GM18508 (cell line): ENCODE data around the gene GPR37L1.

ENCODE experiments used
- ATAC-seq: cut with Tn5 transposase; IDR thresholded peaks from one replicate; pipeline ENCODE4 v1.9.1; 2021; ENCODE audit warnings: moderate number of reproducible peaks; ENCODE audit not compliant: insufficient read depth, unreplicated experiment

Gene GPR37L1

DNA sequence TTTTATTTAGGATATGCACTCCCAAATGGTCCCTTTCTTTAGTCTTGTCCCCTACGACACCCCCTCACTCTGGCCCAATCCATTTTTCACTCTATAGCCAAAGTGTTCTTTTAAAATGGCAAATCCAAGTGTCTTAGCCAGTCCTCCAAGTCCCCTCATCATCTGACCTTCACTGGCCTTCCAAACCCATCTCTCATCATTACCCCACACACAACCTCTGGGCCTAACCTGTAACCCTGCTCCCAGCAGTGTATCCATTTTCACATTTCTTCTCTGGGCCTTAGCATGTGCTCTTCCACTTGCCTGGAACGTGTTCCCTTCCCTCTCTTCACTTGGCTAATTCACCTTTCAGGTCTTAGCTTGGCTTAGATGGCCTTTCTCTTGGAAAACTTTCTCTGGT lies 28.3 kb downstream of the GPR37L1 start:
- ATAC-seq: no peak

DNA sequence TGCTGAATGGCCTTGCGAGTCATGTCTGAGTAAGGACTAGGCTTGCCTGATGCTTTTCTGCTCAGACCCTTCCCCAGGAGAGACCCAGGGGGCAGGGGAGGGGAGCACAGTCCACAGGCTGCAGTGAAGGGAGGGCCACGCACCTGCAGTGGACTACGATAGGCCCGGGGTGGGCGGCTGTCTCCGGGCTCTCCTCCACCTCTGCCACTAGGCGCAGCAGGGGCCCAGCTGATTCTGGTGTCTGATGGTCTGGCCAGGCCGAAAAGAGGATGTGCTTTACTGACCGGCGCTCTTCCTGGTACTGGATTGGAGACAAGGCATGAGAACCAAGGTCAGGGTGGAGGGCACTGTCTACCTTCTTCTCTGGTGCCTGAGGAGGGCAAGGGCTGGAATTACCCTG lies 29.7 kb downstream of the GPR37L1 start:
- no peak for ATAC-seq

DNA sequence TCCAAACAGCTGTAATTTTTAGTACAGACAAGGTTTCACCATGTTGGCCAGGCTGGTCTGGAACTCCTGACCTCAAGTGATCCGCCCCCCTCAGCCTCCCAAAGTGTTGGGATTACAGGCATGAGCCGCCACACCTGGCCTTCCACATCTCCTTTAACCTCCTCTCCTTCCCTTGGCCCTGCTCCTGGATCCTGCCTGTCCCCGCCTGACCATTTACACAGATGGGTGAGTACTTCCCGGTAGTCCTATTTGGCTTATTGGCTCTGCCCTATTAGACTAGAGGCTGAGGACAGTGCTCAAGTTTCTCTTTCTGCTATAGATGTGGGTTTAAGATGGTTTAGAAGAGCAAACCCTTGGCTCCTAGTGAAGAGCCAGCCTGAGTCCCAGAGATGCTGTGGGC lies 30.6 kb downstream of the GPR37L1 start:
- no peak for ATAC-seq

DNA sequence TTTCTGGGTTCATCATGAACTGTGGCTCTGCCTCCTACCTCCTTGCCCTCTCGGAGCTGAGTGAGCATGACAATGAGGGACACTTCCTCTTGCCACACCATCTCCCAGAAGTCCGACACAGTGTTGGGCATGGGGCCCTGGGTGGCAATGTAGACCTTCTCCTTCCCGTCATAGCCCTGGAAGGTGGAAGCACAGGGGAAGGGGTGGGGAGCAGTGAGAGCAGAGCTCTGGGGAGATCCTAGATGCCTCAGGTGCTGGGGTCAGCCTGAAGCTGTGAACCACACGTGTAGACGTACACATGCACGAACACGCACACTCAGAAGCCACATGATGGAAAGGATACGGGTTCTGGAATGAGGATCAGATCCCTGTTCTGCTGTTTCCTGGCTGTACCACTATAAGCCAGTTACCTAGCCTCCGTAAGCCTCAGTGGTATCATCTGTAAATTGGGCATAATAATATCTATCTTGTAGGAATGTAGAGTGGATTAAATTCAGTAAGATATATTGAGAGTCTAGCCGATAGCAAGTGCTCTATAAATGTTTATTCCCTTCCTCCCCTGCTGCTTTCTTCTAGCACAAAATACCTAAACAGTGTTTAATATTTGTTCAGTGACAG lies 31.5 kb downstream of the GPR37L1 start:
- no peak for ATAC-seq

DNA sequence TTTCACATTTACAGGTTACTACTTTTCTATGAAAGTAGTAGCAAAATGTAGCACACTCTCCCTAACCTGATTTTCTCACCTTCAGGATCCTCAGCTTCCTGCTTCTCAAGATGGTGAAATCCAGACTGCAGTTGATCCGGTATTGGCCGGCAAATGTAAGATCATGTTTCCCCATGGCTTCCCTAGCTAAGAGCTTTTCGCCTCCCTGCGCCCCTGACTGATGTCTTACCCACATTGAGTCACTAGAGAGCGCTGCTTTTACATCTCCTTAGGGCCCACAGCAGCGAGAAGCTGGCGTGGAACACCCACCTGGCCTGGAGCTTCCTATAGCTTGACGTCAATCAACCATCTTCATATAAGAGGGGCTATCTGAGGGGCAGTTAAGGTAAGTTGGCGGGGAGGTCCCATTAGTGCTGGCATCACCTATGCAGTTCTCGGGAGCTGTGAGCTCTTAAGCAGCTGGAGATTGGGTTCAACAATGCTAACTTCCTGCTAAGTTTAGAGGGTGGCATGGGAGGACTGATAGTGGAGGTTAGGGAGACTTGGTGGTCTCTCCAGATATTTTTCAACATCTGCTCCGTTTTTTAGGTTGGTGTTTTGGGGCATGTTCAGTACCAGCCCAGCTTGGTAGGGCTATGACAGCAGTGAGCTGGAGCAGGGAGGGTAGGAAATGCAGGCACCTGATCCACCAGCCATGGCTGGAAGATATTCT lies 32.2 kb downstream of the GPR37L1 start:
- no peak for ATAC-seq

DNA sequence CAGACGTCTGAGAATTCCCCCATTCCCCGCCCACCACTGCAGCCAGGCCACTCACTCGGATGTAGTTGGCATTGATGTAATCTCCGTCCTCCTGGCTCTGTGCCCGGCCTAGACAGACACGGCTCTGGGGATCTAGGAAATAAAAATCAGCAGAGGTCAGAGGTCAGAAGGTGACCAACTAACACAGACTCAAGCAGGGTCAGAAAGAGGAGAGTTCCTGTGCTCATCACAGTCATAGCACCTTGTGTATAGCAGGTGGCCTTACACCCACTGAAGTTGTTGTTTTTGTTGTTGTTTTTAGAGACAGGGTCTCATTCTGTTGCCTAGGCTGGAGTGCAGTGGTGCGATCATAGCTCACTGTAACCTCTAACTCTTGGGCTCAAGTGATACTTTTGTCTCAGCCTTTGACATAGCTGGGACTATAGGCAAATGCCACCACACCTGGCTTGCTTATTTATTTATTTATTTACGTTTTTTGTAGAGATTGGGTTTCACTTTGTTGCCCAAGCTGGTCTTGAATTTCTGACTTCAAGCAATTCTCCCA lies 32.8 kb downstream of the GPR37L1 start:
- no peak for ATAC-seq

DNA sequence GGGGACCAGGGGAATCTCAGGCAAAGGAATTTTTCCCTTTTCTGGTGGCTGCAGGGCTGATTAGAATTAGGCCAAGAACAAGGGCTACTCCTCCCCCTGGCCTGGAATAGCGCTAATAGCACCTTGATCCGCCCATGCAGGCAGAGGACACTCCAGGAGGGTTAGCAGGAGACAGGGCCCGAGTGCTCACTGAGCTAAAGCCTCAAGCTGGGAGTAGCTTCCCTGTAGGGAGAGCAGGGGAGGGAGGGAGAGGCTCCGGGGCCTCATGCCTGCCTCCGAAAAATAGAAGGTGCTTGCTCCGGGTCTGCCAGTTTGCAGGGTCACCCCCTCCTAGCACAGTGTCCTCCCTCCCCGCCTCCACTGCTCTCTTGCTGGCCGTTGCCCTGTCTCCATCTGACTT lies 33.9 kb downstream of the GPR37L1 start:
- no peak for ATAC-seq

DNA sequence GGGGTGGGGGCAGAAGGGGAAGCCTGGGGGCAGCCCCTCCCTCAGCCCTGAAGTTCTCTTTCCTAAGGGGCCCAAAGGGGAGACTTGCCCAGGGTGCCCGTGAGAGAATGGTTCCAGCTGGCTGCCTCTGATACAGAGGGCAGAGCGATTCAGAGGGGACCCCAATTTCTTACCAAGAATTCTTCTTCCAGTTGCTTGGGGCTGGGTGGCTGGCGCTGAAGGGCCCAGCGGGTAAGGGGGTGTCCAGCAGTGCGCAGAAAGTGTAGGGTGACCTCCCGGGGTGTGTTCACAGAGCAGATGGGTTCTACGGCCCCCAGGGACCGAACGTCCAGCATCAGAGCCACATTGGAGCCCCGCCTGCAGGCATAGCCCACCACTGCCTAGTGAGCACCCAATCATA lies 35.2 kb downstream of the GPR37L1 start:
- ATAC-seq: no peak

DNA sequence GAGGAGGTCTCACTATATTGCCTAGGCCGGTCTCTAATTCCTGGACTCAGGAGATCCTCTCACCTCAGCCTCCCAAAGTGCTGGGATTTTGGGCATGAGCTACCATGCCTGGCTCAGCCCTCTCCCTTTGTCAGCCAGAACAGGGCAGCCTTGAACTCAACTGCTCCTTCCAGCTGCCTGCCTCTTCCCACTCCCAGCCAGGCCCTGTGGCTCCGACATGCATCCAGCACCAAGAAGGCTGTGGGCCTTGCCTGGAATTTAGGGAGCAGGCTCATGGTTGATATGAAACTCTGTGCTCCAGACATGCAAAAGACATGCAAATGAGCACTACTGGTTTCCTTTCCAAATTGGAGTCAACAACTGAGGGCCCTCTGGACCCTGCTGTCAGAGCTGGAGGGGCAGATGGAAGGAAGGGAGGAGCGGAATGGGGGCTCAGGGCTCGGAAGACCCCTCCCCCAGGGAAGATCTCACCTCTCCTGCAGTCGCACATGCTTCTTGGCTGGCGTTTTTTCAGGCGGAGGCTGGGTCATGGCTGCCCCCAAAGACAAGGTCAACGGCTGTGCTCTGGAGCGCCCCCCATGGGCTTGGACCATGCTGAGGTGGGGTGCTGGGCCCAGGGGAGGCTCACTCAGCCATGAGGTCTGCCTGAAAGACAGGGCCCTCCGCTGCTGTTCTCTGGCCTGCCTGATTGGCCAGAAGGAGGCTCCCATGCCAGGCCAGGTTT lies 36.3 kb downstream of the GPR37L1 start:
- no peak for ATAC-seq

DNA sequence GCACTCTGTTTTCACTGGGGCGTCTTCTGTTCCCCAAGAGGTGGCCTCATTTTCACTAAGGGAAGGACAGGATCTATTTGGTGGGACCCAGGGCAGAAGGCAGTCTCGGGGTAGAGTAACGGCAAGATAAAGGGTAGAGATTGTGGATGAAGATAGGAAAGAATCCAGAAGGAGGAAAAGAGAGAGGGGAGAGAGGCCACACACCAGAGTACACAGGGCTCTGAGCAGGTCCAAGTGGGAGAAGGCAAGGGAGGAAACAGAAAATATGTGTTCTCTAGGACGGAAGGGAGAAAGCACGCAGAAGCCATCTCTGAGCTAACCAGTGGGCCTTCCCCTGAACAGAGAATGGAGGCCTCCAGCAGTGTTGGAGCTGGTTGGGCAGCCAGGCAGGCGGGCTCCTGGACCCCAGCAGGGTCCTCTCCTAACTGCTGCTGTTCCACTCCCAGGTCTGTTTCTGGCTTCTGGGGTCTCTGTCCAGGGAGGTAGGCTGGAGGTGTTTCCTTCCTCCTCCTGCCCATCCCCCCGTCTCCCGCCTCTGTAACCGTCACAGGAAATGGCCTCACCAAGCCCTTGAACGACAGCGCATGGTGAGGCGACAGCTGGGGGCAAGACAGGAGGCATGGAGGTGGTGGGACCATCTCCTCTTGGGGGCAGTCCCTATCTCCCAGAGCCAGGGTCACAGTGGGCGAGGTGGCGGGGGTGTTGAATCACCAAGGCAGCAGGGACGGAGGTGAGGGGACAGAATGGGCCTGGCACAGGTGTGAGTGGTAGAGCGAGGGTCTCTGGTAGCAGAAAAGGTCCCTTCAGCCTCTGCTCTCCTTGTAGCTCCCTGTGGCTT lies 37.0 kb downstream of the GPR37L1 start:
- no peak for ATAC-seq

DNA sequence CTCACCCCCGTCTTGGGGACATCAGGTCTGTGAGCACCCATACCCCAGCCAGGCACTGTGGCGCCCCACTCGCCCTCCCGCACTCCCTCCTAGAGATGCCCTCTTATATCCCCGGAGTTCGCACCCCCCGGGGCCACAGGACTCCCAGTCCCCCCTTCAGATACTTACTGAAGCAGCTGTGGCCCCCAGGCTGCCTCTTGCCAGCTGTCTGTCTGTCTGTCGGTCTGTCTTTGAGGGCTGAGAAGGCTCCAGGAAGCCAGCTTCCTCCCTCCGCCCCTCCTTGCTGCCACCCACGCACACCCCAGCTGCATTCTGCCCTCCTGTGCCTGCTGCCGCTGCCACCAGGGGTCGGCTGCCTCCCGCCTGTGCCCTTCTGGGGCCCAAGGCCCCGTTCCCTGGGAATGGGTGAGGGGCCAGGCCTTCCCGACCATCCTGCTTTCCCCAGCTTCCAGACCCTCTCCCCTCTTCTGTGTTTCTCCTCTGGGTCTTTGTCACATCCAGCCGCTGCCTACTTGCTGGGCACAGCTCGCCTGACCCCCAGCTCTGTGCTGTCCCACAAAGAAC lies 37.7 kb downstream of the GPR37L1 start, which contains the start of gene PTPN7:
TSS of gene PTPN7 (minus strand) at position 226 of the 564 bp plus-strand sequence. CDS start 1,200 bp downstream, outside the sequence.
- no peak for ATAC-seq

DNA sequence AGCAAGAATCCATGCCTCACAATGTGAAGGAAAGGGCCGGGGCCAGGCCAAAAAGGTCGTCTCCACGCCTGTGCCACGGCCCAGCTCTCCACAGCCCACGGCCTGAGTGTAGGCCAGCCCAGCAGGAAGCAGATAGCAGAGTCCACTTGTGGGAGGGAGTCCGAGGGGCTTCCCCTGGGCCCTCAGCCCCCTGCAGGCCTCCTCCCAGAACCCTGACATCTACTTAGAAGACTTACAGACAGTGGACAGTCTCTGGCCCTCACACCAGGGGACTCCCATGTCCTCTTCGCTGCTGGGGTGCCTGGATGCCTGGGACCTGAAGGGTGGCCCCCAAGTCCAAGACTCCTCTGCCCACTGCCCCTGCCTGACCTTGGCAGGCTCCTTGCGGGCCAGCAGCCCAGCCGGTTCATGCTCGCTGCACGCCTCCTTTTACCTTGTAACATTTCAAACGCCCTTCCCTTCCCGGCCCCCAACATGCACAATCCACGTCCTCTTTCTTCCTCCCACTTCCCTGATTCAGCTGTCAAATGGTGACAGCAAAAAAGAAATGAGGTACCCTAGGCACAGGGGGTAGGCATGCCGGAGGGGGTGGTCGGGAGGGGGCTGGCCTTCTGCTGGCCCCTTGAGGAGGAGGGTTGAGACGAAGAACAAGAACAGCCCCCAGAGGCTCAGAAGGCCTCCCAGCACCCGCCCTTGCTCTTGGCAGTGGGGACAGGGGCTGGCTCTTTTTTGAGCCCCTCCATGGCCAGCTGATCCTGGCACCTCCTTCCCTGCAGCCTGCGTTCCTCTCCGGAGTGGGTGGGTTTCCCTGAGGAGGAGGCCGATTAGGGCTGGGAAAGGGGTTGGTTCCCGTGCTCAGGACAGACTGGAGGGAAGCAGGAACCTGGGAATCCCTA lies 38.7 kb downstream of the GPR37L1 start:
- ATAC-seq: no peak

DNA sequence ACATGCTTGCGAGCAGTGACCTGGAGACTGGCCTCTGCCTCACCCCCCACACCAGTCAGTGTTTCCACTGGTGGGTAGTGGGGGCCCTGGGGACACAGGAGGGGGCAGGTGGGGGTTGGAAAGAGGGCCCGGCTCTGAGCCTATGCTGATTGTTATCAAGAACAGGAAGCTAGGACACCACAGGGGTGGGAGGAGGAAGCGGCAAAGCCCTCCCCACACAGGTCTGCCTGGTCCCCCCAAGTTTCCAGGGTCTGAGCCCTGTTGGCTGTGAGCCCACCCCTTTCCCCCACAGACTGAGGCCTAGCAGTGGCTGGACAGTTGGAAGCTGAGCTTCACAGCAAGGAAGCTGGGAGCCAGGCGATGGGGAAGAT lies 39.3 kb downstream of the GPR37L1 start:
- ATAC-seq: no peak

DNA sequence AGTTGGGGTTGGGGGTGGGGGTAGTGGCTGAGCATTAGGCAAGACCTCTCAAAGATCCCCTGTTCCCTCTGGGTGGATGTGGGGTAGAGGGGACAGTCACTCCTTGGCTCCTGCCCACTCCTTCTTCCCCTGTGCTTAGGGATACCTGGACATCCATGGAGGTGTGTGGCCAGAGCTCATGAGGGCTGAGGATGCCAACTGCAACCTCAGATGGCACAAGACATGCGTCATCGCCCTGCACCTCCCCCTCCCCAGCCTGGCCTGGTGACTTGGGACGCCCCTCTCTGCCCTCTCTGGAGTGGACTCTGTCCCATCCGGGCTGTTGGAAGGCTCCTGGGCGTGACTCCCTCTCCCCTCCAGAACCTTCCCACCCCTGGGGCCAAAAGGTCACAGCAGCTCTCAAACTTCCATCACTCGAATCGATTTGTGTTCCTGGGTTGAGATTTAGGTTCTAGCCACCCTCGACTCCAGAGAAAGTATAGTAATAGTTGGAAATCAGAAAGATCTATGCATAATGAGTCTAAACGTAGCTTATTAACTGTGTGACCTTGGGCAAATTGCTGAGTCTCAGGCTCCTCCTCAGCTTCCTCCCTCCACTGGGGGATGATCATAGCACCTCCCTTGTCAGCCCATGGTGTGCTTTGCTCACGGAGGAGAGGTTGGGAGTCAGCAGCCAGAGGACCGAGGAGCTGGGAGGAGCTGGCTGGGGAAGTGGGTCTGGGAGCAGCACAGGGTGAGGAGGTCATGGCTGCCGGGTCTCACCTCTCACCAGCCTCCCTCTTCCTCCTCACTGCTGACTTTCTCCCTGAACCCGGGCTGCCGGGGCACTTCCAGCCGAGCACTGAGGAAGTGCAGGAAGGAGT lies 39.9 kb downstream of the GPR37L1 start:
- ATAC-seq: no peak

DNA sequence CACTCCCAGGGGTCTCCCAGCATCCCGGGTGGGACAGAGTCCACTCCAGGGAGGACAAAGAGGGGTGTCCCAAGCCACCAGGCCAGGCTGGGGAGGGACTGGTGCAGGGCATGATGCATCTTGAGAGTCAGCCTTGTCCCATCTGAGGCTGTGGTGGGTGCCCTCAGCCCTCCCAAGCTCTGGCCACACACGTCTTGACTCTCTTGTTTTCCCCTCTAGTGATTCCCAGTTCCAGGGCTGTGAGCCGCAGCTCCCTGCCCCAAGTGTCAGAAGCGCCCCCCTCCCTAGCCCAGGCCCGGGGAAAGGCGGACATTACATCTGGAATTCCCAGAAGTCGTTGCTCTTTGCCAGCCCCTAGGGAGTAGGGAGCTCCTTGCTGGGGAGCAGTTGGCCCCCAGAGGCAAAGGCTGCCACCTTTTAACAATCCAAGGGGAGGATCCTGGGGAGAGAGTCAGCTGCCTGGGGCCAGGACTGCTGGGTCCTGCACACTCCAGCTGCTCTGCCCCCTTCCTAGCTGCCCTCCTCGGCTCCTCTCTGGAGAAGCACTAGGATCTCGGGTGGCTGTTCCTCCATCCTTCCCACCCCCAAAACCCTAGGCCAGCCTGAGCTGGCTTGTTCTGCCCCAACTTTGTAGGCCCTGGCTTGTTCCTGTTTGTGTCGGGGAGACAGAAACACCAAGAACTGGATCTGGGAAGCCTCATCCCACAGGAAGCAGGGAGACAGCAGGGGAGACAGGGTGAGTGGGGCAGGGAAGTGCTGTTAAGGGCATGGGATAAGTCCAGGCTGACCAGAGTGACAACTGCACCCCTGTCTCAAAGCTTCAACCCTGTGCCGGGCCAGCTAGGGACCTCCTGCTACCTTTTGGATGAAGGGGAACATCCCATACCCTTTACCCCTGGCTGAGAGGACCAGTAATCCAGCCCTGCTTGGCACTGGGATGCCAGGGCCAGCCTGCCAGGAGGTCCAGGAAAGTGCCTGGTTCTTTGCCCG lies 40.9 kb downstream of the GPR37L1 start:
- no peak for ATAC-seq

DNA sequence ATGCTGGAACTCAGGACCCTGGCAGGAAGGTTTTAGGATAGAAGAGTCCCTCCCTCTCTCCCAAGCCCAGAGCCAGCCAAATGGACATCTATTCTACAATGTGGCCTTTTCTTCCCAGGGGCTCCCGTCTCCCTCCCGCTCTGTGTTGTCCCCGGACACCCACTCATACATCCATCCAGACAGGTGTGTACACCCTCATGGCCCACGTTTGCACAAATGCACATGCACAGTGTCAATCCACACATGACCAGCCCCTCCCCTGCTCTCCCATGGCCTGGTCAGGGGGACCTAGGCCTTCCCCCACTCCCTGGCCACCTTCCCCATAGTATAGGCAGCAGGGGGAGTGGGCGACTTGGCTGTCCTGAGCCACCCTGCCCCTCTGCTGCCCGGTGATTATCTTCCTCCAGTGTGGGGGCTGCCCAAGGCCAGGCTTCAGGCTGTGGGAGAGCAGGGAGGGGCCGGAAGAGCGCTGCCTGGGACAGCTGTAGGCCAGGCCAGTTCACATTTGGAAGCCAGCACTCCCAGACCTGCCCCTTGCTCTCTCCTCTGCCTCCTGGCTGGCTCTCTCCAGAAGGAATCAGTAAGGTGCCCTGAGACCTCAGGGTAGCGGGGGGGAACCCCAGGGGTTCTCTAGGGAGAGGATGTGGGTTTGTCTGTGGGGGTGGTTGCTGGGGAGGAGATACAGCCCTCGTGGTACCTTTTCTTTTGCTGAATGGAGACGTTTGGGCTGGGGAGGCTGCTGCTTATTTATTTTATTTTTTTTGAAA lies 41.7 kb downstream of the GPR37L1 start:
- no peak for ATAC-seq
